Activated CD4-positive, alpha-beta T cell treated with anti-CD3 and anti-CD28 coated beads, Interleukin-2, amount 10 ng/mL, durations not matched to agents 7 days and 5 days (primary cell): ENCODE results near the gene RNF215. TPM values are rescaled to one million over a fixed set of nuclear protein-coding genes. Genes with fewer than 3 reads are reported as not detected.
"Not testable (repeated sequence)": the region's sequence is repeated elsewhere in the genome, so short reads cannot be mapped to it uniquely, and the experiment has no call there.

ENCODE experiments used
- CTCF ChIA-PET: fragments of 350-600 bp; sonication (Branson Sonifier 250); formaldehyde crosslinking; loops from one replicate; lab custom pipeline; 2021; ENCODE audit warnings: antibody characterized with exemption; lab: Charles Lee
- POLR2A ChIA-PET: fragments of 350-600 bp; sonication (Branson Sonifier 250); formaldehyde crosslinking; loops from one replicate; lab custom pipeline; 2021; ENCODE audit warnings: antibody characterized with exemption; lab: Charles Lee
- DNase-seq: peaks from one replicate; pipeline ENCODE4 v3.0.0-alpha.2; 2020
- H3K27ac Mint-ChIP-seq: one replicate; pipeline ENCODE4 v1.8.0; 2021; ENCODE audit warnings: mild to moderate bottlenecking, moderate library complexity, mixed read lengths
- H3K27me3 Mint-ChIP-seq: one replicate; pipeline ENCODE4 v1.8.0; 2021; ENCODE audit warnings: mixed read lengths
- H3K36me3 Mint-ChIP-seq: one replicate; pipeline ENCODE4 v1.8.0; 2021; ENCODE audit warnings: low read depth, mixed read lengths
- H3K4me1 Mint-ChIP-seq: one replicate; pipeline ENCODE4 v1.8.0; 2021; ENCODE audit warnings: mixed read lengths
- H3K4me3 Mint-ChIP-seq: one replicate; pipeline ENCODE4 v1.8.0; 2021; ENCODE audit warnings: mild to moderate bottlenecking, moderate library complexity, mixed read lengths
- H3K9me3 Mint-ChIP-seq: one replicate; pipeline ENCODE4 v1.8.0; 2021; ENCODE audit warnings: mixed read lengths
- total RNA-seq, 2 experiments: library from RNA; stranded (reverse); gene quantifications; one replicate each; pipeline ENCODE4 v1.2.3, GENCODE V29; 2021

The RNF215 gene
- total RNA-seq, 2 experiments from 2014 or later, result 9.8 to 9.9 TPM

GRCh38 chr22:30416837-30417236, 29.6 kb upstream of the RNF215 start:
- H3K9me3 Mint-ChIP-seq, result no peaks in the 10 kb centered on the region
- ChIA-PET POLR2A (no interaction called here), CTCF (no interaction called here)
- DNase-seq, result no peak
- H3K27ac Mint-ChIP-seq, result no peak overlapping the region
- peaks cover 43% of the 10 kb centered on the region for H3K4me1 Mint-ChIP-seq
- H3K36me3 Mint-ChIP-seq, result peaks cover 50% of the 10 kb centered on the region
- no peaks in the 10 kb centered on the region for H3K27me3 Mint-ChIP-seq
- no peak overlapping the region for H3K4me3 Mint-ChIP-seq

DNA sequence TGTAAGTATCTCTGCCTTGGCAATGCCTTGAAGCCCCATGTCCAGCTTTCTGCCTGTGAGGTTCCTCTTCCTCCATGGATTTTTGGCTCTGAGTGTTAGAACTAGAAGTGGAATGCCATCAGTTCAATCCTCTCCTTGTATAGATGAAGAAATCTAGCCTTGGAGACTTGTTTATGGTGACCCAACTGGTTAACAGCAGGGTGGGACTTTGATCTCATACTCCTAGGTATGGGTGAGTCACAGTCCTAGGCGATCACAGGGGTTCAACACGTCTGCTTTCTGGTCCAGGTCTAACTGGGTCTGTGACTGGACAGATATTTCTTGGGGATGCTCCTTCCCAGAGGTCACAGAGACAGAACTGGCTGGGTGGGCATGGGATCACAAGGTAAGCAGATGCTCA, 29.2 kb upstream of the RNF215 start:
- CTCF ChIA-PET, result no interaction called here
- POLR2A ChIA-PET, result no interaction called here
- H3K27me3 Mint-ChIP-seq, result no peaks in the 10 kb centered on the region
- DNase-seq, result no peak
- no peaks in the 10 kb centered on the region for H3K9me3 Mint-ChIP-seq
- peaks cover 52% of the 10 kb centered on the region for H3K36me3 Mint-ChIP-seq
- H3K4me3 Mint-ChIP-seq, result no peak overlapping the region
- peaks cover 40% of the 10 kb centered on the region for H3K4me1 Mint-ChIP-seq
- no peak overlapping the region for H3K27ac Mint-ChIP-seq

DNA sequence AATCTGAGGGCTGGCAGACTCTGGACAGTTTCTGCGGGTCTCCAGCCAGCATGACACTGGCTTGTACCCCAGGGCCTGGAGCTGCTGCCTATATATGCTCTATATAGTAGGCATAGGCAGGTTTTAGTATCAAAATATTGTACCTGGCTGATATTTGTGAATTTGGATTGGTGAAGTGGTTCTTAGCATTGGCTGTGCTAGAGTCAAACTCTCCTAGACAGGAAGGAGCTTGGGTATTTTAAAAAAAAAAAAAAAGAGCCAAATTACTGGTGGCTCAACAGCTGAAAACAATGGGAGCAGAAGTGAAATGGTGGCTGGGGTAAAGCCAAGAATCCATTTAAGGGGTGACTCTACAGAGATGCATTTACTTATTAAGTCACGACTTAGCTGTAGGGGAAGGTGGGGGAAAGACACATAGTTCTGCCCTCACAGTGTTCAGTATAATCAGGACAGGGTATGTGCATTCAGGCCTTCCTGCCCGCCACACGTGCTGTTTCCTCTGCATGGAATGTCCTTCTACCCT, 27.4 kb upstream of the RNF215 start:
- Mint-ChIP-seq H3K27ac (no peak overlapping the region), H3K4me3 (no peak overlapping the region), H3K27me3 (no peaks in the 10 kb centered on the region), H3K36me3 (peaks cover 56% of the 10 kb centered on the region), H3K9me3 (no peaks in the 10 kb centered on the region), H3K4me1 (peaks cover 31% of the 10 kb centered on the region)
- POLR2A ChIA-PET, result no interaction called here
- CTCF ChIA-PET, result interaction anchor here (1.0 to 2.5 kb wide), 10 partner anchors 8 to 89 kb away, joined by 3 to 18 read pairs (median 3); partner anchors contain the start of genes MTFP1, RNF215 and SEC14L2
- DNase-seq, result no peak

DNA sequence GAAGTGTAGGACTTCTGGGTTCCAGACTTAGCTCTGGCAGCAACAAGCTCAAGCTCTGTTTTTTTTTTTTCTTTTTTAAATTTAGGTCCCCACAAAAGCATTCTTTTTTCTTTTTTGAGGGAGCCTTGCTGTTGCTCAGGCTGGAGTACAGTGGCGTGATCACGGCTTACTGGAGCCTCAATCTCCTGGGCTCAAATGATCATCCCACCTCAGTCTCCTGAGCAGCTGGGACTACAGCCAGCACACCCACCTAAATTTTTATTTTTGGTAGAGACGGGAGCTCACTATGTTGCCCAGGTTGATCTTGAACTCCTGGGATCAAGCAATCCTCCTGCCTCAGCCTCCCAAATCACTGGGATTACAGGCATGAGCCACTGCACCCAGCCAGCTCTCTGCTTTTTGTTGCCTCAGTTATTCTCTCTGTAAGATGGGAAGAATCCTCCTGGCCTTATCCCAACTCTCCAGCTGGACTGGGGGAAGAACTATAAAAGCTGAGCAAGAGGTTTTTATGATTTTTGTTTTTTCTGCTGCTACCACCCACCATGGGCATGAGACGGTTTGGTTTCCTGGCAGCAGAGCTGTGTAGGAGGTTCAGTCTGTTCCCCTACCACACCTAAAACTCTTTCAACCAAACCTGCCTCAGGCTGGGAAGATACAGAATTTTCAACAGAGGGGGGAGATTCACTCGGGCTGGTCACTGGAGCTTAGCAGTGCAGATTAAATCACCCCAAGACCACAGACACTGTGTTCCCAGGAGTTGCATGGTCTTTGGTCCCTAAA, 26.7 kb upstream of the RNF215 start:
- DNase-seq, result no peak
- H3K27me3 Mint-ChIP-seq, result no peaks in the 10 kb centered on the region
- H3K4me1 Mint-ChIP-seq, result peaks cover 33% of the 10 kb centered on the region
- CTCF ChIA-PET, result interaction anchor here (0.6 to 2.5 kb wide), 13 partner anchors 9 to 903 kb away, joined by 3 to 18 read pairs (median 3); partner anchors contain the start of genes MTFP1, RNF215 and SEC14L2
- H3K9me3 Mint-ChIP-seq, result no peaks in the 10 kb centered on the region
- POLR2A ChIA-PET, result no interaction called here
- H3K36me3 Mint-ChIP-seq, result peaks cover 56% of the 10 kb centered on the region
- no peak overlapping the region for H3K27ac Mint-ChIP-seq
- no peak overlapping the region for H3K4me3 Mint-ChIP-seq

DNA sequence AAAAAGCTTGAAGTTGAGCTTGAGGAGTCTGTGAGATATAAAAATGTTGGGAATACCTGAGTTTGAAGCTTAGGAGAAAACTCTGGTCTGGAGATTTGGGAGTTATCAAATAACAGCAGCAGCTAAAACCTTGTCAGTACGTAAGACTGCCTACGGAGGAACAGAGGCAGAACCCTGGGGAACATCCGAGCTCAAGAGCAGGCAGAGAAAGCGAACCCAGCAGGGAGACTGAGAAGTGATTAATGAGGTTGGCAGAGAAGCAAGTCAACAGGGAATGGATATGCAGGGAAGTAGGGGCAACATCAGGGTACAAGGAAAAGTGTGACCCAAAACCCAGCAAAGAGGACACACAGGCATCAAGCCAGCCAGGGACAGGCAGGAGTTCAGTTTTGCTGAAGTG, 25.8 kb upstream of the RNF215 start:
- H3K4me3 Mint-ChIP-seq, result no peak overlapping the region
- peaks cover 40% of the 10 kb centered on the region for H3K4me1 Mint-ChIP-seq
- H3K27me3 Mint-ChIP-seq, result no peaks in the 10 kb centered on the region
- peaks cover 47% of the 10 kb centered on the region for H3K36me3 Mint-ChIP-seq
- H3K27ac Mint-ChIP-seq, result no peak overlapping the region
- CTCF ChIA-PET, result interaction anchor here (0.6 to 3.1 kb wide), 10 partner anchors 9 to 902 kb away, joined by 3 to 11 read pairs (median 4); partner anchors contain the start of gene SEC14L2
- no peaks in the 10 kb centered on the region for H3K9me3 Mint-ChIP-seq
- no peak for DNase-seq
- POLR2A ChIA-PET, result no interaction called here

DNA sequence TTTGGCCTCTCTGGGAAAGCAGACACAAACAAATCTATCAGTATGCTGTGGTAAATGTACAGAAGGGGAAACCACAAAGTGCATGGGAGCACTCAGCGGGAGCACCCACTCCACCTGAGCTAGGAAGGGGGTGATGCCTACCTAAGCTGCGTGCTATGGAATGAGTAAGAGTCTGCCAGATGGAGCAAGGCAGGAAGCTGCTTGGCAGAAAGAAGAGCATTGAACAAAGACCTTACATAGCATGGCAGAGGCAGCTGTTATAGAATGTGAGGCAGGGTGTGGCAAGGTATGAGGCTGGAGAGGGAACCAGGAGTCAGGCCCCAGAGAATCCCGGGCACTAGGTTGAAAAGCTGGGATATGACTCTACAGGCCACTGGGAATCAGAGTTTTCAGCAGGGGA, 24.6 kb upstream of the RNF215 start:
- Mint-ChIP-seq H3K9me3 (no peaks in the 10 kb centered on the region), H3K27ac (no peak overlapping the region), H3K36me3 (peaks cover 40% of the 10 kb centered on the region), H3K4me3 (no peak overlapping the region), H3K27me3 (no peaks in the 10 kb centered on the region), H3K4me1 (peaks cover 40% of the 10 kb centered on the region)
- no peak for DNase-seq
- CTCF ChIA-PET, result interaction anchor here (0.6 to 3.1 kb wide), 10 partner anchors 8 to 1617 kb away, joined by 3 to 11 read pairs (median 4); partner anchors contain the start of gene SEC14L2
- POLR2A ChIA-PET, result no interaction called here

DNA sequence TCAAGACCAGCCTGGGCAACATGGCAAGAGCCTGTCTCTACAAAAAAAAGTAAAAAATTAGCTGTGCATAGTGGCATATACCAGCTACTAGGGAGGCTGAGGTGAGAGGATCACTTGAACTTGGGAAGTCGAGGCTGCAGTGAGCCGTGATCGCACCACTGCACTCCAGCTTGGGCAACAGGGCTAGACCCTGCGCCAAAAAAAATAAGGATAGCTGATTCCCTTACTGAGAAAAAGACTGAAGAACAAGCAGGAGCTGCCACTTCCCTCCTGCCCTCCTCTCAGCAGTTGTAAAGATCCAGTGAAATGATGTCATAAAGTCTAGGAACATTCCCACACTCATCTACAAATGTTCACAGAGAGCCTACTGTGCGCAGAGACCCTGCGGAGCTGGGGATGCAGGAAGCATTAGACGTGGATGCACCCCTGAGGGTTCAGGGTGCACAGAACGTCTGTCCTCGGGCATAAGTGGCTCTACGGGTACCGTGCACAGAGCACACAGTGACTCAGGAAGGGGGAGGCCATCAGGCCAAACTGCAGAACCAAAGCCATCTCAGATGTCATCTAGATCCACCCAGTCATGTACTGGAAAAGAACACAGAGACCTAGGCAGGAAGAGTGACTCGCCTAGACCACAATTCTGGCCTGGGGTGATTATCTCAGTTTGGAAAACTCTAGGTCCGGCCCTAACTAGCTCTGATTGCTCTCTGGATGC, 21.3 kb upstream of the RNF215 start:
- H3K4me1 Mint-ChIP-seq, result peaks cover 25% of the 10 kb centered on the region
- H3K4me3 Mint-ChIP-seq, result no peak overlapping the region
- H3K9me3 Mint-ChIP-seq, result no peaks in the 10 kb centered on the region
- POLR2A ChIA-PET, result interaction anchor here (0.7 kb wide), 1 partner anchor 1053 kb away, joined by 5 read pairs; no protein-coding TSS in a partner anchor
- H3K27me3 Mint-ChIP-seq, result no peaks in the 10 kb centered on the region
- H3K36me3 Mint-ChIP-seq, result peaks cover 27% of the 10 kb centered on the region
- no peak for DNase-seq
- no peak overlapping the region for H3K27ac Mint-ChIP-seq
- CTCF ChIA-PET, result interaction anchor here (0.8 to 3.2 kb wide), 6 partner anchors 10 to 78 kb away, joined by 3 to 12 read pairs (median 4); partner anchors contain the start of gene RNF215

- H3K27me3 Mint-ChIP-seq, result no peaks in the 10 kb centered on the region
- H3K4me1 Mint-ChIP-seq, result peaks cover 13% of the 10 kb centered on the region
- POLR2A ChIA-PET, result no interaction called here
- no peaks in the 10 kb centered on the region for H3K9me3 Mint-ChIP-seq
- no peak overlapping the region for H3K27ac Mint-ChIP-seq
- H3K4me3 Mint-ChIP-seq, result no peak overlapping the region
- H3K36me3 Mint-ChIP-seq, result peaks cover 17% of the 10 kb centered on the region
- DNase-seq, result no peak
- CTCF ChIA-PET, result interaction anchor here (0.7 to 3.2 kb wide), 7 partner anchors 10 to 802 kb away, joined by 3 to 12 read pairs (median 7); partner anchors contain the start of genes MTFP1 and SEC14L2
Observed at GRCh38 chr22:30406400-30406799, 19.2 kb upstream of the RNF215 start.

GRCh38 chr22:30405731-30406130, 18.5 kb upstream of the RNF215 start:
- CTCF ChIA-PET, result interaction anchor here (0.9 to 3.2 kb wide), 5 partner anchors 9 to 118 kb away, joined by 3 to 12 read pairs (median 7); partner anchors contain the start of genes MTFP1 and SEC14L2
- POLR2A ChIA-PET, result no interaction called here
- no peak for DNase-seq
- Mint-ChIP-seq H3K27me3 (no peaks in the 10 kb centered on the region), H3K9me3 (no peaks in the 10 kb centered on the region), H3K4me1 (peaks cover 11% of the 10 kb centered on the region), H3K4me3 (no peak overlapping the region), H3K36me3 (peaks cover 13% of the 10 kb centered on the region), H3K27ac (no peak overlapping the region)

GRCh38 chr22:30404307-30404706, 17.1 kb upstream of the RNF215 start:
- no peak for DNase-seq
- Mint-ChIP-seq H3K4me1 (peaks cover 9% of the 10 kb centered on the region), H3K4me3 (no peak overlapping the region), H3K36me3 (peaks cover 6% of the 10 kb centered on the region), H3K27me3 (no peaks in the 10 kb centered on the region), H3K9me3 (no peaks in the 10 kb centered on the region), H3K27ac (no peak overlapping the region)
- POLR2A ChIA-PET, result no interaction called here
- CTCF ChIA-PET, result interaction anchor here (0.6 to 0.7 kb wide), 2 partner anchors 10 to 577 kb away, joined by 3 read pairs; no protein-coding TSS in a partner anchor

DNA sequence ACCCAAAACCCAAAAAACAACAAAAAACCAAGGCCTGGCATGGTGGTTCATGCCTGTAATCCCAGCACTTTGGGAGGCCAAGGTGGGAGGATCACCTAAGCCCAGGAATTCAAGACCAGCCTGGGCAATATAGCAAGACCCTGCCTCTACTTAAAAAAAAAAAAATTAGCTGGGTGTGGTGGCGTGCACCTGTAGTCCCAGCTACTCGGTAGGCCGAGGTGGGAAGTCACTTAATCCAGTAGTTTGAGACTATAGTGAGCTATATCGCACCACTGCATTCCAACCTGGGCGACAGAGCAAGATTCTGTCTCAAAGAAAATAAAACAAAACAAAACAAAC, 15.5 kb upstream of the RNF215 start:
- not testable (repeated sequence) for H3K27me3 Mint-ChIP-seq, H3K4me3 Mint-ChIP-seq, H3K36me3 Mint-ChIP-seq, DNase-seq, H3K9me3 Mint-ChIP-seq, H3K27ac Mint-ChIP-seq
- POLR2A ChIA-PET, result interaction anchor here (0.6 to 1.1 kb wide), 2 partner anchors 15 to 21 kb away, joined by 3 read pairs; no protein-coding TSS in a partner anchor
- CTCF ChIA-PET, result interaction anchor here (0.7 to 1.7 kb wide), 3 partner anchors 9 to 117 kb away, joined by 4 to 9 read pairs (median 6); no protein-coding TSS in a partner anchor
- H3K4me1 Mint-ChIP-seq, result peaks cover 15% of the 10 kb centered on the region

- DNase-seq, result no peak
- ChIA-PET POLR2A (interaction anchor here (0.6 to 1.1 kb wide), 2 partner anchors 21 to 82 kb away, joined by 3 to 4 read pairs; no protein-coding TSS in a partner anchor), CTCF (interaction anchor here (0.7 to 1.7 kb wide), 3 partner anchors 9 to 116 kb away, joined by 4 to 9 read pairs (median 6); no protein-coding TSS in a partner anchor)
- H3K4me3 Mint-ChIP-seq, result no peak overlapping the region
- H3K4me1 Mint-ChIP-seq, result peaks cover 17% of the 10 kb centered on the region
- no peaks in the 10 kb centered on the region for H3K9me3 Mint-ChIP-seq
- H3K27ac Mint-ChIP-seq, result no peak overlapping the region
- no peaks in the 10 kb centered on the region for H3K27me3 Mint-ChIP-seq
- H3K36me3 Mint-ChIP-seq, result peaks cover 5% of the 10 kb centered on the region
Observed at GRCh38 chr22:30402028-30402765, 15.0 kb upstream of the RNF215 start.
